Right ventricle myocardium inferior (tissue), 1 donor: ENCODE results near the gene UBR2. TPM values are rescaled to one million over a fixed set of nuclear protein-coding genes. Genes with fewer than 3 reads are reported as not detected.
"Not testable (repeated sequence)": the region's sequence is repeated elsewhere in the genome, so short reads cannot be mapped to it uniquely, and the experiment has no call there.

Source experiments
- ATAC-seq: fragments of 200-7000 bp; cut with Tn5 transposase; one replicate; pipeline ENCODE4 v1.9.1; 2020; ENCODE audit warnings: mild to moderate bottlenecking, moderate library complexity
- DNase-seq: peaks from one replicate; pipeline ENCODE4 v3.0.0; 2021; ENCODE audit errors: missing footprints
- intact Hi-C: fragments of 100-400 bp; cut with DNase I; formaldehyde crosslinking; loops from one replicate; pipeline ENCODE4 v1.11.0; 2022
- total RNA-seq: library from RNA; stranded (reverse); fragmentation: NEBNext Ultra II Directional; extraction: Animal tissue kit (Norgen Biotek cat#: 25700); gene quantifications from one replicate; pipeline ENCODE4 v1.2.1, GENCODE V29; 2021
- donor health status: DM: no; HTN: yes; CAD: no; lungs with severe emphysema.

Gene UBR2
- total RNA-seq, 1 donor from 2014 or later = 31.3 TPM

DNA sequence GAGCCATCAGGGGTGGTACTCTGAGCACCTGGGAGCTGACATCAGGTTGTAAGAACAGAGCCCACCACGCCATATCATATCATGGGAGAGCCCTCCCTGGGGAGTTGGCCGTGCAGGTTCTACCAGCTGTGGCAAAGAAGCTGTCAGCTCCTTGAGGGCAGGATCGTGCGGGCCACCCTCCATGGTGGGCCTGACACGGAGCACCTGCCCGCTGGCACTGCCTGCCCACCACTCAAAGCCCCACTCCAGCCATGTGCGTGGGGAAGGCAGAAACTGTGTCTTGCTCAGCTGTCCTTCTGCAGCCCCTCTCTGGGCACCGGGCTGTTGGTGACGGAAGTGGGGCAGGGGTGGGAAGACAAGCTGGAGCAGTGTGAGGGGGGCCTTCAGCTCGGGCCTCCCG is 144.3 kb downstream of the UBR2 start:
- DNase-seq (no peak), ATAC-seq (no peak)
- intact Hi-C loops = no loop called here

DNA sequence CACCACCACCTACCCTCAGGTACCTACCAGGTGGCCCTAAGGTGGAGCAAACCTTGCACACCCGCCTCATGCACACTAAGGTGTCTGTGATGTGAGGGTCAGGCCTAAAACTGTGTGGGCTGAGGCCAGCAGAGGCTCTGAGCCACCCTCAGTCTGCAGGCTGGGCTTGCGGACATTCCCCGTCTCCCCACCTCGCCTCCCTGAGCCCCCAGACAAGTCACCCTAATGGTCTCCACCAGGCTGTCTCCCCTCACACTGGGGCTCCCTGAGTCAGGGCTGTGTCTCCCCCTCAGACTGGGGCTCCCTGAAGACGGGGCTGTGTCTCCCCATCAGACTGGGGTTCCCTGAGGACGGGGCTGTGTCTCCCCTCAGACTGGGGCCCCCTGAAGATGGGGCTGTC is 146.0 kb downstream of the UBR2 start:
- no peak for DNase-seq
- intact Hi-C loops = no loop called here
- no peak for ATAC-seq

DNA sequence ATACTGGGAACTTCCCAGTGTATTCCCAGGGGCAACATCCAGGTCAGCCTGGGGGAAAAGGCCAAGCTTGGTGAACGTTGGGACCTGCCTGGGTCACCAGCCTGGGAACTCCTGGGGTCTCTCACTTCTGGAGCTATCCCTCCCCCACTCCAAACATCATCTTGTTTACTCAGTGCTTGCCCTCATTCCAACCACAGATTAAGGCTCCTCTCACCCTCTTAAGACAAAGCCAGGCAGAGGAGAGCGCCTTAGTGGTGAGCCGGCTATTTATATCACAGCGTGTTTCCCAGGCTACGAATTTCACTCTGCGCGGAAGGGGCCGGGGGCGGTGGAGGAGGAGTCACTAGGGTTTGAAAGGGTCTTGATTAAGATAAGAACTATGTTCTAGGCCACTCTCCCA is 146.5 kb downstream of the UBR2 start:
- intact Hi-C loops = no loop called here
- DNase-seq = no peak
- peak; percentile 21 for ATAC-seq

DNA sequence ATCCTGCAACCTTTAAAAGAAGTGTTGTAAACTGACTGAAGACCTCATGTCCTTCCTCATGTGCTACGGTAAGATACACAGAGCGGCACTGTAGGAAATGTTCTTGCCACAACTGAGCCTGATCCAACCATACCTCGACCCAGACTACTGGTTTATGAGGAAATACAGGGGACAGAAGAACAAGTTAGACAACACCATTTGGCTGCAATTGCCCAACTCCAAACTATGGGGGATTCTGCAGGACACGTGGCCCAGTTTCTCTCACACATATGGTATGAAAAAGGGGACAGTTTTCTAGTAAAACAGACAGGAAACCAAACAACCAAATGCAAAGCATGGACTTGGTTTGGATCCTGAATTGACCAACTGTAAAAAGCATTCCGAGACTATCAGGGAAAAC is 148.1 kb downstream of the UBR2 start:
- ATAC-seq (no peak), DNase-seq (no peak)
- intact Hi-C loops = no loop called here

DNA sequence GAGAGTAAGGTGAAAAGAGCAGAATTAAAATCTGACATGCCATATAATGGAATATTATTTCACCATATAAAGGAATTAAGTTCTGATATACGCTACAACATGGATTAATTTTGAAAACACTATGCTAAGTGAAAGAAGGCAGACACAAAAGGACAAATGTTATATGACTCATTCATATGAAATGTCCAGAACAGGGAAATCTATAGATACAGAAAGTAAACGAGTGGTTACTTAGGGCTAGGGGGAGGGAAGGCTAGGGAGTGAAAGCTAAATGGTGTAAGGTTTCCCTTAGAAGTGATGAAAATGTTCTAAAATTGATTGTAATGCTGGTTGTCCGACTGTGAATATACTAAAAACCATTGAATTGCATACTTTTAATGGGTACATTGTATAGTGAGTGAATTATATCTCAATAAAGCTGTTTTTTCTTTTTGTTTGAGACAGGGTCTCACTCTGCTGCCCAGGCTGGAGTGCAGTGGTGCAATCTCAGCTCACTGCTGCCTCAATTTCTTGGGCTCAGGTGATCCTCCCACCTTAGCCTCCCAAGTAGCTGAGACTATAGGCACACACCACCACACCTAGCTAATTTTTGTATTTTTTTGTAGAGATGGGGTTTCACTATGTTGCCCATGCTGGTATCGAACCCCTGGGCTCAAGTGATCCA is 150.4 kb downstream of the UBR2 start:
- intact Hi-C loops = no loop called here
- DNase-seq = no peak

DNA sequence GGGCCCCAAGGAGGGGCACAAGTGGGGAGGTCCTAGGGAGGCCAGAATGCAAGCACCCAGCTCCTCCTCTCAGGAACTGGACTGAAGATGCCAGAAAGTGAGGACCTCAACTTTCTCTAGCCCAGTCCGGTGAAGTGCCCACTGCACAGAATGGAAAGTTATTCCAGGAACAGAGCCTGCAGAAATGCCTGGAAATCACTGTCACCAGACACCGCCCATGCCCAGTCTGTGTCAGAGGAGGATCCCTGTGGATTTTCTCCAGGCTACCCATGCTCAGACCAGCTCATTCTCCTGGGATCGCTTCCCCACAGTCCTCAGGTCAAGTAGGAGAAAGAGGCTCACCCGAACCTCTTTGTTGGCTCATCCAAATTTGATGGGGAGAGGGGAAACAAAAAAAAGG is 152.0 kb downstream of the UBR2 start:
- no peak for DNase-seq
- intact Hi-C loops = no loop called here
- ATAC-seq = no peak

More for the DNA sequence above, 150.4 kb downstream of the UBR2 start:
- ATAC-seq = no peak

DNA sequence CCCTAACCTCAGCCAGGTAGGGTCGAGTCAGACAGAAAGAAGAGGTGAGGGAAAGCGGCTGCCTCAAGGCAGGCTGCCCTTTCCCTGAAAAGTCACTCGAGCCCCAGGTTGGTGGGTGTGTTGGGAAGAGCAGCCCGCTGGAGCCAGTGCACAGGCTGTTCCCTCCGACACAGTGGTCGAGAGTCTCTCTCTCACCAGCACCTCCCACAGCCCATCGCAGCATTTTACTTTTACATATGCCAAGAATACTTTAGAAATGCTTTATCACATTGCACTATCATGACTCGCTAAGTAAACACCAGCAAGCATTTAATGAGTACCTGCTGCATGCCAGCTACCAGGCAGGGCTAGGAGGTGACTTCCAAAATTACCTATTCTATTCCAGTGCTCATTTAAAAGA is 156.9 kb downstream of the UBR2 start:
- DNase-seq (no peak), ATAC-seq (no peak)
- intact Hi-C loops = no loop called here

DNA sequence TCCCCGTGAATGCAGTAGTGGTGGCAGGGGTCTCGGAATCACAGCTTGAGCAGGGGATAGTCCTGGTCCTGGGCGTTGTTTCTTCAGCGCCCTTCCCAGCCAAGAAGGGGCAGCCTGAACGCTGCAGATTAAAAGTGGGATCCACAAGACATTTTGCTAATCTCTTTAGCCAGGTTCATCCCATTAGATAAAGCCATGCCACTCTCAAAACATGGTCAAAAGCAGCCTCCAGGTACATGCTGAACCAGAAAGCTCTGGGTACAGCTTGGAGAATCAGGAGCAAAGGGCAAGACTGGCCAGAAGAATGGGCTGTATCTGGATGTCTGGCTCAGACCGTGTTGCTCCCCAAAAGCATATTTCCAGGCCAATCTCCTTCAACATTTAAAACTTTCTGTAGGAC is 158.7 kb downstream of the UBR2 start, which contains the start of gene PRPH2:
Gene PRPH2, minus strand, starts transcription at position 101 of the 400 bp plus-strand sequence. CDS start 263 bp downstream, outside the sequence.
- intact Hi-C loops = no loop called here
- ATAC-seq (no peak), DNase-seq (no peak)

DNA sequence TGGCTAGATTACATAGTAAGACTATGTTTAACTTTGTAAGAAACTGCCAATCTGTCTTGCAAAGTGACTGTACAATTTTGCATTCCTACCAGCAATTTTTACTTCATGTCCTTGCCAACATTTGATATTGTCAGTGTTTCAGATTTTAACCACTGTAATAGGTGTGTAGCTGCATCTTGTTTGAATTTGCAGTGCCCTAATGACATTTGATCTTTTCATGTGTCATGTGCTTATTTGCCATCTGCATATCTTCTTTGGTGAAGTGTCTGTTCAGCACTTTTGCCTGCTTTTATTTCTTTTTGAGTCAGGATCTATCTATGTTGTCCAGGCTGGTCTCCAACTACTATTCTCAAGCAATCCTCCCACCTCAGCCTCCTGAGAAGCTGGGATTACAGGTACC is 161.0 kb downstream of the UBR2 start:
- intact Hi-C loops = loop anchor here (5.0 kb wide), 2 partner anchors 152 to 172 kb away; partner anchors contain the start of gene RPL7L1
- no peak for ATAC-seq
- DNase-seq = no peak

DNA sequence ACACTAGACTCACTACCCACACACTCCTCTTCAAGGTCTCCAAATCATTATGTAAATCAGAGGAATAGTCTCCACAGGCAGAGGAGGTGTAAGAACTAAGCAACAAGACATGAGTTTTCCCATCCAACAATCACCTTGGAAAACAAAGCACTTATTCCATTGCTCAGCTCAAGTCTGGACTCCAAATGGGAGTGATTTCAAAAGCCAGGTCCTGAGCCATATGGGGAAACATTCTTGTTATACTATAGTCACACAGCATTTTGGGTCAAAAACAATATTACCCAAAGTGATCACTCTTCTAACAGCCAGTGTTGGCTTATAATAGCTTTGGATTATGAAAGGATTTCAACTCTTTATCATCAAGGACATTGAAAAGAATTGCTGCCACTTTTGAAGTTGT is 162.2 kb downstream of the UBR2 start:
- DNase-seq (no peak), ATAC-seq (no peak)
- intact Hi-C loops = loop anchor here (1.0 to 5.0 kb wide), 3 partner anchors 65 to 171 kb away; partner anchors contain the start of gene RPL7L1

DNA sequence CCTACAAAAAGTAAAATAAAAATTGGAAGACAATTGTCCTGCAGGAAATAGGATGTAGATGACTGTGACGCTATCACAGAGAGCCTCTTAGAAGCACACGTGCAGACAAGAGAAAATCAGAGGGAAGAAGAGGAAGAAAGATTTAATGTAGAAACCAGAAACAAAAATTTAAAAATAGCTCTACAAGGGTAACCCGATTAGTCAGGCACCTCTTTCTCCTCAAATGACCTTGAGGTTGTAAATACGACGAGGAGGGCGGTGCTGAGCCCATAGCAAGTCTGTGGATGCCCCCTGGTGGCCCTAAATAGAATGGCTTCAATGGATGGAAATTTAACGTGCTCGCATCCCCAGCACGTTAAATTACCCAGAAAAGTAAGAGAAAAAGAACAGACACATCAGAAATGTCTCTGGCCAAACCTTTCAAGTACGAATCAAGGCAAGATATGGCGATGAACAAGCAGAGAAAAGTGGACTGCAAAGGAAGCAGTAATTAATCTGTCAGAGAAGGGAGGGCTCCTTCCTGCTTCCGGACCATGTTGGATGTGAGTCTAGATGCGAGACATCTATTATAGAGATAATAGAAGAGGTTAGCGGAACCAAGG is 162.8 kb downstream of the UBR2 start:
- peak; percentile 95 for ATAC-seq
- peak; percentile 84 for DNase-seq

DNA sequence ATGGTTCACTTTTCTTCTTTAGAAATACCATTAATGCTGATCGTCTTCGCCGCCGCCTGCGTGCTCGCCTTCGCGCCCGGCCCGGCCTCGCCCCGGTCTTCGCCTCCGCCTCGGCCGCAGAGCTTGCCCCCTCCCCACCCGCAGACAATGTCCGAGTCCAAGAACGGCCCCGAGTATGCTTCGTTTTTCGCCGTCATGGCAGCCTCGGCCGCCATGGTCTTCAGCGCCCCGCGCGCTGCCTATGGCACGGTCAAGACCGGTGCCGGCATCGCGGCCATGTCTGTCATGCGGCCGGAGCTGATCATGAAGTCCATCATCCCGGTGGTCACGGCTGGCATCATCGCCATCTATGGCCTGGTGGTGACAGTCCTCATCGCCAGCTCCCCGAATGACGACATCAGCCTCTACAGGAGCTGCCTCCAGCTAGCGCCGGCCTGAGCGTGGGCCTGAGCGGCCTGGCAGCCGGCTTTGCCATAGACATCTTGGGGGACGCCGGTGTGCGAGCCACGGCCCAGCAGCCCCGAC is 163.3 kb downstream of the UBR2 start:
- intact Hi-C loops = loop anchor here (5.0 kb wide), 2 partner anchors 150 to 170 kb away; partner anchors contain the start of gene RPL7L1
- ATAC-seq (peak; percentile 46), DNase-seq (peak; percentile 76)

More for the DNA sequence above, 162.8 kb downstream of the UBR2 start:
- intact Hi-C loops = loop anchor here (1.0 to 5.0 kb wide), 3 partner anchors 65 to 171 kb away; partner anchors contain the start of gene RPL7L1

DNA sequence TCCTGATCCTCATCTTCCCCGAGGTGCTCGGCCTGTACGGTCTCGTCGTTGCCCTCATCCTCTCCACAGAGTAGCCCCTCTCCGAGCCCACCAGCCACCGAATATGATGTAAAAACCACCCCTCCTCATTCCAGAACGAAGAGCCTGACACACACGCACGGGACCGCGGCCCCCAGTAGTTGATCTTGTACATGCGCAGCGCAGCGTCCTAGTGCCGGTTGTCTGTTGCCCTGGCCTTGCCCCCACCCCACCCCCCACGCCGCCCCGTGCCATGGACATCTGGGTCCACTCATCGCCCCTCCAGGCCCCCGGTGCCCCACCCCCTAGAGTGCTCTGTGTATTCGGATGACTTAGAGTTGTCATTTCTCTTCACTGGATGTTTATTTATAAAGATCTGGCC is 163.8 kb downstream of the UBR2 start:
- peak; percentile 22 for ATAC-seq
- intact Hi-C loops = loop anchor here (5.0 kb wide), 2 partner anchors 150 to 170 kb away; partner anchors contain the start of gene RPL7L1
- DNase-seq = no peak

DNA sequence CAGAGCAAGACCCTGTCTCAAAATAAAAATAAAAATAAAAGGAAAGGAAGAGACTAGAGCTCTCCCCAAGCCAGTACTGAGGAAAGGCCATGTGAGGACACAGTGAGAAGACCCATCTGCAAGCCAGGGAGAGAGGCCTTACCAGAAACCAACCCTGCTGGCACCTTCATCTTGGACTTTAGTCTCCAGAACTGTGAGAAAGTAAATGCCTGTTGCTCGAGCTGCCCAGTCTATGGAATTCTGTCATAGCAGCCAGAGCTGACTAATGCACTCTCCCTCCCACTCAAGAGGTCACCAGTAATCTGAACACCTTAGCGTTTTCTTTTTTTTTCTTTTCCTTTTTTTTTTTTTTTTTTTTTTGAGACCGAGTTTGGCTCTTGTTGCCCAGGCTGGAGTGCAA is 165.9 kb downstream of the UBR2 start:
- no peak for ATAC-seq
- DNase-seq = no peak
- intact Hi-C loops = loop anchor here (5.0 kb wide), 2 partner anchors 148 to 168 kb away; partner anchors contain the start of gene RPL7L1

DNA sequence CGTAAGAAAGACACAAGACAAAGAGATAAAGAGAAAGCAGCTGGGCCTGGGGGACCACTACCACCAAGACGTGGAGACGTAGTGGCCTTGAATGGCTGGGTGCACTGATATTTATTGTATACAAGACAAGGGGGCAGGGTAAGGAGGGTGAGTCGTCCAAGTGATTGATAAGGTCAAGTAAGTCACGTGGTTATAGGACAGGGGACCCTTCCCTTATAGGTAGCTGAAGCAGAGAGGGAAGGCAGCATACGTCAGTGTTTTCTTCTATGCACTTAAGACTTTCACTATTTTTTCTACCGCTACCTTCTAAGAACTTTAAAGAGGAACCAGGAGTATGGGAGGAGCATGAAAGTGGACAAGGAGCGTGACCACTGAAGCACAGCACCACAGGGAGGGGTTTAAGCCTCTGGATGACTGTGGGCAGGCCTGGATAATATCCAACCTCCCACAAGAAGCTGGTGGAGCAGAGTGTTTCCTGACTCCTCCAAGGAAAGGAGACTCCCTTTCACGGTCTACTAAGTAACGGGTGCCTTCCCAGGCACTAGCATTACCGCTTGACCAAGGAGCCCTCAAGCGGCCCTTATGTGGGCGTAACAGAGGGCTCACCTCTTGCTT is 170.1 kb downstream of the UBR2 start:
- ATAC-seq, DNase-seq, intact Hi-C loops: not testable (repeated sequence)

DNA sequence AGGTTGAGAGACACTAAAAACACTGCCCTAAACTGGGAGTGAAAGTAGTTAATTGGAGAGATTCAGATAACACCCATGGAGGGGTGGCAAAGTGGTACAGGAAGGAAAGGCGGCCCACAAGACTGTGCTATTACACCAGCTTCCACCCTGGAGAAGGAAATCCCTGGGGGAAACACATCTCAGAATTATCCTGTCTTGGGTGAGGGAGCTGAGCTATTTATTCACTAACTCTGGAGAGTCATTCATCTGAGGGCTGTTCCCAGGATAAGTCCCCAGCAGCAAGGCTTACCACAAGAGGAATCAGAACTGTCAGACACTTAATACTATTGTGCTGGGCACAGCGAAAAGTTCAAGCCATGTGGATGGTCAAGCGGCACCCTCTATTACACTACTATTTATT is 172.1 kb downstream of the UBR2 start:
- no peak for ATAC-seq
- DNase-seq = no peak
- intact Hi-C loops = no loop called here

DNA sequence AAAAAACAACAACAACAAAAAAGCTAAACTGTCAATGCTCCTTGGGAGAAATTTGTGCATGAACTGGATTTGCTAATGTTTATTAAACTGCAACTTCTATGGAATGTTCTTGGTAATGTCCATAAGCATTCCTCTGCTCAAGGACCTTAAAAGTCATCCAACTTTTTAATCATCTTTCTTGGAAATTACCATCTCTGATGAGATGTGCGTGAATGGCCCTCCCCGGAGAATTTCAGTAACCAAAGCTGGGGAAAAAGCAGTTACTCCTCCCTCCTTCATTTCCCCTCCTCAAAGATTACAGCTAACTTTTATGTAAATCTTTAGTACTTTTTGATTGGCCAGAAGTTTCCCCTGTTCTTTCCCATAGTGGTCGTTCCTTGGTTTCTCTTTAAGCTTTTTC is 176.9 kb downstream of the UBR2 start:
- intact Hi-C loops = loop anchor here (10.0 kb wide), 1 partner anchor 176 kb away; the partner anchor contains the start of gene UBR2

DNA sequence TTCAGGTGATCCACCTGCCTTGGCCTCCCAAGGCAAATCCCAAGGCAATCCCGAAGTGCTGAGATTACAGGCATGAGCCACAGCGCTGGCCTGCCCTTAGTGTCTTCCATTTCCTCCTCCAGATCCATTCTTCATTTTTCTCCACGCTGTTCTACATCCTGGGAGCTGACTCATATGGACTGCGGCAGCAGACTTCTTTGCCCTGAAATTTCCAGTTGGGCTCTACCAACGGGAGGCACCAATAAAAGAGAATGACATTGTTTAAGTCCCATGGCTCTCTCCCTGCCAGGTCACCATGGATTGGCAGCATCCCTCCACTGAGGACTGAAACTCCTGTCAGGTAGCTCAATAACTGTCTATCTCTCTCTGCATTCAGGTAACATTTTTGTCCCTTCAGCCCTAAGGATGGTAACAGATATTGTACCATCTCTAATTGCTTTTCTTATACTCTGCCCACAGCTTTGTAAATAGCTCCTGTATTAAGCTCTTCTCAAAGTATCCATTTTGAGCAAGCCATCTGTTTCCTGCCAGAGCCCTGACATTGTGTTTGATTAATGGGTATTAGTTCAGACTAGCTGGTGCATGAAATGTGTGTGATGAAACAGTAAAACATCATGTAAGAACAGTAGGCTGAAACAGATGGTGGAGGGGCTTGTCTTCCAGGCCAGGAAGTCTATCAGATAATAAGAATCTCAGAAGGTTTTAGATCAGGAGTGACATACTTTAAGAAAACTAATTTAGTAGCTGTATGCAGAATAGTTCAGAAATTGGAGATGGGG is 178.5 kb downstream of the UBR2 start:
- intact Hi-C loops = loop anchor here (10.0 kb wide), 1 partner anchor 178 kb away; the partner anchor contains the start of gene UBR2
- ATAC-seq (no peak), DNase-seq (no peak)

More for the DNA sequence above, 176.9 kb downstream of the UBR2 start:
- no peak for DNase-seq
- ATAC-seq = no peak
